PFSK-1 (cell line): ENCODE results near the gene TBC1D2.

Experiments used
- POLR2AphosphoS5 ChIP-seq: IDR thresholded peaks from 2 replicates; pipeline ENCODE4 v1.6.1; 2012; ENCODE audit warnings: low read depth, mild to moderate bottlenecking, control low read depth, low read length, moderate library complexity
- SIN3A ChIP-seq: IDR thresholded peaks from 2 replicates; pipeline ENCODE4 v1.6.1; 2012; ENCODE audit warnings: mild to moderate bottlenecking, low read length, moderate library complexity, borderline replicate concordance; ENCODE audit not compliant: insufficient read depth
- TF ChIP-seq, protein P1 (sequence below), 2 experiments: IDR thresholded peaks; 2 replicates each; pipeline versions ENCODE4 v1.6.1 to v1.8.0; 2011 to 2012; ENCODE audit warnings: low read depth in 2 of 2, low read length in 2 of 2, control low read depth in 1 of 2, inconsistent platforms in 1 of 2, mild to moderate bottlenecking in 1 of 2, moderate library complexity in 1 of 2; ENCODE audit not compliant: insufficient read depth in 1 of 2

DNA sequence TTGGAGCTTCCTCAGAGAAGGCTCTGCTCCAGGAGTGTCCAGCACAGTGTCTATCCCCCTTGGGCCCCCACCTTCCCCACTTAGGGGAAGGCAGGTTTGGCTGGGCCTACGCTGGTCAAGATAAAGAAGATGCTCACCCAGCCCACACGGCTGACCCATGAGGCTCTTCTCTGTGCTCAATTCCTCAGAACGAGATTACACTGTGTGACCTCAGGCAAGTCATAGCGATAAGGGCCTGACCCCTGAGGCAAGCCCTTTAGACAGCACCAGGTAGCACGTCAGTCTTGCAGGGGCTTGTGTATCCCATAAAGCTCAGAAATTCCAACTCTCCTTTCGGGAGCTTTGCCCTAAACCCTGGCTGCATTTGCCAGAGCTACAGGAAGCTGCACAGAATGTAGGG lies 95.7 kb downstream of the TBC1D2 start:
- TF ChIP-seq SIN3A: no peak
- no peak for TF ChIP-seq POLR2AphosphoS5
- TF ChIP-seq, protein P1, sequence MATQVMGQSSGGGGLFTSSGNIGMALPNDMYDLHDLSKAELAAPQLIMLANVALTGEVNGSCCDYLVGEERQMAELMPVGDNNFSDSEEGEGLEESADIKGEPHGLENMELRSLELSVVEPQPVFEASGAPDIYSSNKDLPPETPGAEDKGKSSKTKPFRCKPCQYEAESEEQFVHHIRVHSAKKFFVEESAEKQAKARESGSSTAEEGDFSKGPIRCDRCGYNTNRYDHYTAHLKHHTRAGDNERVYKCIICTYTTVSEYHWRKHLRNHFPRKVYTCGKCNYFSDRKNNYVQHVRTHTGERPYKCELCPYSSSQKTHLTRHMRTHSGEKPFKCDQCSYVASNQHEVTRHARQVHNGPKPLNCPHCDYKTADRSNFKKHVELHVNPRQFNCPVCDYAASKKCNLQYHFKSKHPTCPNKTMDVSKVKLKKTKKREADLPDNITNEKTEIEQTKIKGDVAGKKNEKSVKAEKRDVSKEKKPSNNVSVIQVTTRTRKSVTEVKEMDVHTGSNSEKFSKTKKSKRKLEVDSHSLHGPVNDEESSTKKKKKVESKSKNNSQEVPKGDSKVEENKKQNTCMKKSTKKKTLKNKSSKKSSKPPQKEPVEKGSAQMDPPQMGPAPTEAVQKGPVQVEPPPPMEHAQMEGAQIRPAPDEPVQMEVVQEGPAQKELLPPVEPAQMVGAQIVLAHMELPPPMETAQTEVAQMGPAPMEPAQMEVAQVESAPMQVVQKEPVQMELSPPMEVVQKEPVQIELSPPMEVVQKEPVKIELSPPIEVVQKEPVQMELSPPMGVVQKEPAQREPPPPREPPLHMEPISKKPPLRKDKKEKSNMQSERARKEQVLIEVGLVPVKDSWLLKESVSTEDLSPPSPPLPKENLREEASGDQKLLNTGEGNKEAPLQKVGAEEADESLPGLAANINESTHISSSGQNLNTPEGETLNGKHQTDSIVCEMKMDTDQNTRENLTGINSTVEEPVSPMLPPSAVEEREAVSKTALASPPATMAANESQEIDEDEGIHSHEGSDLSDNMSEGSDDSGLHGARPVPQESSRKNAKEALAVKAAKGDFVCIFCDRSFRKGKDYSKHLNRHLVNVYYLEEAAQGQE (IDR thresholded peaks at IDR 0.05; ENCODE audit: insufficient read depth in 1 of 2, low read depth in 2 of 2, low read length in 2 of 2): no peak
